DOHH2 (cell line): ENCODE measurements around the gene ZBTB16.

Source experiments
- CTCF ChIP-seq: fragments of 200-600 bp; sonication (generic); IDR thresholded peaks from one replicate; pipeline ENCODE4 v1.5.1; 2014; ENCODE audit warnings: antibody characterized with exemption, mild to moderate bottlenecking, low read depth, low read length; ENCODE audit not compliant: poor library complexity, severe bottlenecking
- EZH2phosphoT487 ChIP-seq: fragments of 200-600 bp; sonication (generic); IDR thresholded peaks from 2 replicates; pipeline ENCODE4 v1.6.1; 2017; ENCODE audit warnings: borderline replicate concordance, mild to moderate bottlenecking, antibody characterized with exemption, low read length, moderate library complexity, mixed read lengths

GRCh38 chr11:114283422-114283821 is 223.9 kb downstream of the ZBTB16 start:
- TF ChIP-seq CTCF: no peak
- TF ChIP-seq EZH2phosphoT487: no peak
